ENCODE results near the gene STAT6. TPM values are rescaled to one million over a fixed set of nuclear protein-coding genes. Genes with fewer than 3 reads are reported as not detected.

Gene STAT6
- total and polyA plus RNA-seq, 2 donors (not counting 3 experiments of a cell fraction or from before 2014, with no cell fraction given) = 136 to 147 TPM

GRCh38 chr12:57049890-57050289 lies 61.3 kb downstream of the STAT6 start, which contains the start of gene MYO1A:
TSS of gene MYO1A (minus strand) at chr12:57050129. CDS start at chr12:57048323, 1,806 bp downstream.
- peaks cover 5 to 9% of the 10 kb centered on the region in 2 experiments for H3K27me3 ChIP-seq (ENCODE audit: control insufficient read depth in 2 of 2, insufficient read depth in 2 of 2, low read length in 2 of 2)
- no TSS peak for BruUV-seq (replicated peaks)
- dilution Hi-C loops (cut with MboI; ENCODE audit: extremely low pct_ligation_motif_present, low sequenced_read_pairs) (no loop called here), intact Hi-C loops (cut with micrococcal nuclease) (no loop called here)
- H3K36me3 ChIP-seq (ENCODE audit: control insufficient read depth in 2 of 2, extremely low read depth in 1 of 2, insufficient read depth in 2 of 2, low read length in 2 of 2) = no peaks in the 10 kb centered on the region
- no peak within 1 kb of the TSS for H3K27ac ChIP-seq (ENCODE audit: insufficient read depth, low read depth, low read length)
- FAIRE-seq (no peak), DNase-seq (ENCODE audit: low read depth, low spot score) (no peak)
- H4K20me1 ChIP-seq (replicated peaks; ENCODE audit: control insufficient read depth, extremely low read depth, insufficient read depth, low read length) = no peaks in the 10 kb centered on the region
- H3K4me1 ChIP-seq (ENCODE audit: control insufficient read depth, extremely low read depth, insufficient read depth, low read length) = no peaks in the 10 kb centered on the region
- H3K9me1 ChIP-seq (replicated peaks; ENCODE audit: control insufficient read depth, extremely low read depth, insufficient read depth, low read length) = no peaks in the 10 kb centered on the region
- H3K4me3 ChIP-seq (replicated peaks in 1 of 3; ENCODE audit: insufficient read depth in 1 of 3, low read depth in 1 of 3, low read length in 3 of 3) = no peak within 1 kb of the TSS
- TF ChIP-seq GATA2 (IDR thresholded peaks at IDR 0.05; ENCODE audit: insufficient read depth, insufficient read length, low read depth, low read length) (no peak), EZH2 (IDR thresholded peaks at IDR 0.05; ENCODE audit: borderline replicate concordance, low read depth, low read length, severe bottlenecking) (no peak), FOS (IDR thresholded peaks at IDR 0.05; ENCODE audit: borderline replicate concordance, insufficient read depth, low read length) (no peak), POLR2AphosphoS5 (IDR thresholded peaks at IDR 0.05; ENCODE audit: insufficient read depth, low read depth, low read length) (no peak), MYC (IDR thresholded peaks at IDR 0.05; ENCODE audit: low read depth, low read length) (no peak), MAX (IDR thresholded peaks at IDR 0.05; ENCODE audit: insufficient read depth, insufficient read length) (no peak), JUN (IDR thresholded peaks at IDR 0.05; ENCODE audit: borderline replicate concordance, insufficient read depth, insufficient read length, low read depth) (no peak), POLR2A (IDR thresholded peaks at IDR 0.05; ENCODE audit: low read depth, low read length) (no peak)
- TF ChIP-seq, protein P1, sequence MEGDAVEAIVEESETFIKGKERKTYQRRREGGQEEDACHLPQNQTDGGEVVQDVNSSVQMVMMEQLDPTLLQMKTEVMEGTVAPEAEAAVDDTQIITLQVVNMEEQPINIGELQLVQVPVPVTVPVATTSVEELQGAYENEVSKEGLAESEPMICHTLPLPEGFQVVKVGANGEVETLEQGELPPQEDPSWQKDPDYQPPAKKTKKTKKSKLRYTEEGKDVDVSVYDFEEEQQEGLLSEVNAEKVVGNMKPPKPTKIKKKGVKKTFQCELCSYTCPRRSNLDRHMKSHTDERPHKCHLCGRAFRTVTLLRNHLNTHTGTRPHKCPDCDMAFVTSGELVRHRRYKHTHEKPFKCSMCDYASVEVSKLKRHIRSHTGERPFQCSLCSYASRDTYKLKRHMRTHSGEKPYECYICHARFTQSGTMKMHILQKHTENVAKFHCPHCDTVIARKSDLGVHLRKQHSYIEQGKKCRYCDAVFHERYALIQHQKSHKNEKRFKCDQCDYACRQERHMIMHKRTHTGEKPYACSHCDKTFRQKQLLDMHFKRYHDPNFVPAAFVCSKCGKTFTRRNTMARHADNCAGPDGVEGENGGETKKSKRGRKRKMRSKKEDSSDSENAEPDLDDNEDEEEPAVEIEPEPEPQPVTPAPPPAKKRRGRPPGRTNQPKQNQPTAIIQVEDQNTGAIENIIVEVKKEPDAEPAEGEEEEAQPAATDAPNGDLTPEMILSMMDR (IDR thresholded peaks at IDR 0.05; ENCODE audit: extremely low read depth in 1 of 2, insufficient read depth in 1 of 2, low read depth in 1 of 2, low read length in 2 of 2) = no peak
- H2AFZ ChIP-seq (ENCODE audit: low read depth, low read length) = no peak within 1 kb of the TSS
- no peak within 1 kb of the TSS for H3K9ac ChIP-seq (replicated peaks; ENCODE audit: extremely low read depth, insufficient read depth, low read length)
- H3K79me2 ChIP-seq (ENCODE audit: control insufficient read depth, insufficient read depth, low read length) = no peaks in the 10 kb centered on the region
- no peaks in the 10 kb centered on the region for H3K9me3 ChIP-seq (replicated peaks; ENCODE audit: control insufficient read depth, insufficient read depth, low read length)
- ChIA-PET CTCF (interaction anchor here (0.6 to 1.9 kb wide), 6 partner anchors 10 to 62 kb away, joined by 3 to 8 read pairs (median 3); no protein-coding TSS in a partner anchor), POLR2A (no interaction called here)
- no peak within 1 kb of the TSS for H3K4me2 ChIP-seq (ENCODE audit: insufficient read depth, low read length)

Data from endothelial cell of umbilical vein (primary cell).